Loucy (cell line): Measurements from ENCODE around the gene ZNF423.

Experiments
- H2AFZ ChIP-seq: fragments of 200-600 bp; sonication (generic); 2 replicates; pipeline ENCODE4 v1.6.0; 2016; ENCODE audit warnings: antibody characterized with exemption, mild to moderate bottlenecking, low read length, moderate library complexity
- H3F3A ChIP-seq: fragments of 200-600 bp; 2 replicates; pipeline ENCODE4 v1.6.0; 2016; ENCODE audit warnings: antibody characterized with exemption, low read depth, mild to moderate bottlenecking
- H3K27me3 ChIP-seq: fragments of 200-600 bp; sonication (generic); 2 replicates; pipeline ENCODE4 v1.6.1; 2014; ENCODE audit warnings: low read length, mild to moderate bottlenecking; ENCODE audit not compliant: insufficient read depth, poor library complexity, severe bottlenecking
- H3K36me3 ChIP-seq: fragments of 200-600 bp; sonication (generic); 2 replicates; pipeline ENCODE4 v1.6.1; 2016; ENCODE audit warnings: low read length; ENCODE audit not compliant: insufficient read depth
- H3K4me1 ChIP-seq: fragments of 200-600 bp; sonication (generic); 2 replicates; pipeline ENCODE4 v1.5.1; 2014; ENCODE audit warnings: low read length, mild to moderate bottlenecking; ENCODE audit not compliant: insufficient read depth, poor library complexity, severe bottlenecking
- H3K4me2 ChIP-seq: fragments of 200-600 bp; sonication (generic); 2 replicates; pipeline ENCODE4 v1.6.0; 2014; ENCODE audit warnings: antibody characterized with exemption, low read length, low read depth, mild to moderate bottlenecking; ENCODE audit not compliant: poor library complexity, severe bottlenecking
- H3K4me3 ChIP-seq: fragments of 200-600 bp; sonication (generic); 2 replicates; pipeline ENCODE4 v1.5.1; 2014; ENCODE audit warnings: low read length, mild to moderate bottlenecking, mixed read lengths; ENCODE audit not compliant: poor library complexity, severe bottlenecking
- H3K79me2 ChIP-seq: fragments of 200-600 bp; sonication (generic); 2 replicates; pipeline ENCODE4 v1.6.1; 2014; ENCODE audit warnings: low read length; ENCODE audit not compliant: insufficient read depth
- H3K9ac ChIP-seq: fragments of 200-600 bp; sonication (generic); 2 replicates; pipeline ENCODE4 v1.6.0; 2014; ENCODE audit warnings: mild to moderate bottlenecking, low read depth, low read length, moderate library complexity; ENCODE audit not compliant: poor library complexity, severe bottlenecking
- H3K9me2 ChIP-seq: fragments of 200-600 bp; sonication (generic); replicated peaks from 2 replicates; pipeline ENCODE4 v1.6.1; 2016; ENCODE audit warnings: low read depth, low read length, mixed read lengths
- H3K9me3 ChIP-seq: fragments of 200-600 bp; sonication (generic); 2 replicates; pipeline ENCODE4 v1.6.1; 2014; ENCODE audit warnings: mild to moderate bottlenecking, antibody characterized with exemption, low read length, low read depth; ENCODE audit not compliant: insufficient read depth
- H4K20me1 ChIP-seq: fragments of 200-600 bp; sonication (generic); 2 replicates; pipeline ENCODE4 v1.6.0; 2014; ENCODE audit warnings: antibody characterized with exemption, low read length, mild to moderate bottlenecking; ENCODE audit not compliant: insufficient read depth, poor library complexity, severe bottlenecking
- CTCF ChIP-seq: fragments of 200-600 bp; sonication (generic); conservative IDR thresholded peaks from 2 replicates; pipeline ENCODE4 v1.5.1; 2014; ENCODE audit warnings: mild to moderate bottlenecking, antibody characterized with exemption, low read length
- EZH2phosphoT487 ChIP-seq: fragments of 200-600 bp; IDR thresholded peaks from 2 replicates; pipeline ENCODE4 v1.6.1; 2018; ENCODE audit warnings: antibody characterized with exemption, mild to moderate bottlenecking, moderate library complexity, borderline replicate concordance

Gene ZNF423

GRCh38 chr16:49503256-49504022, 352.5 kb downstream of the ZNF423 start:
- H2AFZ ChIP-seq = no peak overlapping the region
- no peak for TF ChIP-seq EZH2phosphoT487
- TF ChIP-seq CTCF = no peak
- H4K20me1 ChIP-seq = no peaks in the 10 kb centered on the region
- H3K36me3 ChIP-seq = no peaks in the 10 kb centered on the region
- H3K9me2 ChIP-seq = no peaks in the 10 kb centered on the region
- no peak overlapping the region for H3K9ac ChIP-seq
- peaks cover 7% of the 10 kb centered on the region for H3K4me1 ChIP-seq
- H3K4me2 ChIP-seq = no peak overlapping the region
- H3K9me3 ChIP-seq = no peaks in the 10 kb centered on the region
- no peaks in the 10 kb centered on the region for H3K79me2 ChIP-seq
- no peaks in the 10 kb centered on the region for H3F3A ChIP-seq
- no peak overlapping the region for H3K4me3 ChIP-seq
- no peaks in the 10 kb centered on the region for H3K27me3 ChIP-seq

- Histone ChIP-seq H4K20me1 (no peaks in the 10 kb centered on the region), H3K9me2 (no peaks in the 10 kb centered on the region), H3F3A (no peaks in the 10 kb centered on the region), H3K4me2 (no peak overlapping the region), H3K79me2 (no peaks in the 10 kb centered on the region), H3K9me3 (no peaks in the 10 kb centered on the region), H2AFZ (no peak overlapping the region), H3K27me3 (no peaks in the 10 kb centered on the region), H3K4me1 (peaks cover 7% of the 10 kb centered on the region), H3K9ac (no peak overlapping the region), H3K4me3 (no peak overlapping the region), H3K36me3 (no peaks in the 10 kb centered on the region)
- TF ChIP-seq EZH2phosphoT487 (no peak), CTCF (no peak)
Measured at GRCh38 chr16:49502136-49502881, 353.6 kb downstream of the ZNF423 start.

GRCh38 chr16:49499869-49500610, 355.9 kb downstream of the ZNF423 start:
- Histone ChIP-seq H3K79me2 (no peaks in the 10 kb centered on the region), H3K36me3 (no peaks in the 10 kb centered on the region), H3K27me3 (no peaks in the 10 kb centered on the region), H3K4me1 (peaks cover 7% of the 10 kb centered on the region), H3K9me2 (no peaks in the 10 kb centered on the region), H3K9ac (no peak overlapping the region), H3F3A (no peaks in the 10 kb centered on the region), H3K9me3 (no peaks in the 10 kb centered on the region), H4K20me1 (no peaks in the 10 kb centered on the region), H2AFZ (no peak overlapping the region), H3K4me2 (no peak overlapping the region), H3K4me3 (no peak overlapping the region)
- no peak for TF ChIP-seq EZH2phosphoT487
- no peak for TF ChIP-seq CTCF
